ENCODE measurements around the gene MAPK10.

MAPK10 gene

DNA sequence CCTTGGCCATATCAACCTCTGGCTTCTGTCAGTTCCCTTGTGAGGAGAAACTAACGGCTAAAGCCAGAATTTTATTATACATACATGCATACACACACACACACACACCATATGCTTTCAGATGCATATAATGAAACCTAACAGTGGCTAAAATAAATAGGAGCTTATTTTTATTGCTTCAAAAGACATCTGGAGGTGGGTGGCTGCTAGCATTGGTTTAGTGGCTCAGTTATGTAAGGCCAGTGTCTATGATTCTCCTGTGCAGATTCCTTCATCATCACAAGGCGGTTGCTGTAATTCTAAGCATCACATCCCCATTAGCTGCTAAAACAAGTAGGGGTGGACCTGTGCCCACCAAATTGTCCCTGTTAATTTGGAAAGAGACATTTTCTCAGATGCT lies 110.8 kb downstream of the MAPK10 start:
- Histone ChIP-seq H3K4me1 (ENCODE audit: control insufficient read depth, insufficient read depth, low read length) (no peaks in the 10 kb centered on the region), H3K36me3 (ENCODE audit: control insufficient read depth in 2 of 2, insufficient read depth in 1 of 2, low read length in 2 of 2) (no peaks in the 10 kb centered on the region), H3K27ac (ENCODE audit: extremely low read depth, low read depth, low read length) (no peak overlapping the region), H3K4me3 (ENCODE audit: low read depth, low read length) (no peak overlapping the region), H3K9me3 (ENCODE audit: control insufficient read depth, insufficient read depth, low read depth, low read length) (no peaks in the 10 kb centered on the region)
- ChIA-PET CTCF (no interaction called here), POLR2A (no interaction called here)
- TF ChIP-seq ZBTB21 (tag by site-specific recombination; IDR thresholded peaks at IDR 0.05) (no peak), ZNF521 (tag by site-specific recombination; IDR thresholded peaks at IDR 0.05) (no peak), ZNF777 (tag by site-specific recombination; IDR thresholded peaks at IDR 0.05; ENCODE audit: borderline replicate concordance) (no peak), SETDB1 (IDR thresholded peaks at IDR 0.05; ENCODE audit: insufficient read length, low read length) (no peak)

DNA sequence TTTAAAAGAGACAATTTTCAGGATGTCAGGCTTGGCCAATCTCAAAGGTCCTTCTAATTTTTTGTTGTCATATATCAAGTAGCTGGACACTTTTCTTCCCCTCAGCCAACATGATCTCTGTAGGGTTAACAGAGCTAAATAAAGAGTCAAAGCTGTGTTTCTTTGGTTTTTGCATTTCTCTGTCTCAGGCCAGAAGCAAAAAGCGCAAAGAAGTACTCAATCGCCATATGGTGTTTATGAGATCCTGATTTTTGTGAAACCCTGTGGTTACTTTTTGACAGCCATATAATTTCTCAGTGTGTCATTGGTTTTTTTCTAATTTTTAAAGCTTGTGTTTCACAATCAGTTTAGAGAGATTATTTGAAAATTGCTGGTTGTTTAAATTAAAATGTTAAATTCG lies 111.9 kb downstream of the MAPK10 start:
- CTCF ChIA-PET, result no interaction called here
- POLR2A ChIA-PET, result no interaction called here
- no peaks in the 10 kb centered on the region for H3K36me3 ChIP-seq (ENCODE audit: control insufficient read depth in 2 of 2, insufficient read depth in 1 of 2, low read length in 2 of 2)
- TF ChIP-seq ZNF48 (tag by site-specific recombination; IDR thresholded peaks at IDR 0.05) (no peak), ZNF133 (tag by site-specific recombination; IDR thresholded peaks at IDR 0.05) (no peak), ZNF302 (tag by site-specific recombination; IDR thresholded peaks at IDR 0.05; ENCODE audit: low read depth) (no peak), ZNF24 (tag by site-specific recombination; IDR thresholded peaks at IDR 0.05) (no peak)
- TF ChIP-seq, protein P1, sequence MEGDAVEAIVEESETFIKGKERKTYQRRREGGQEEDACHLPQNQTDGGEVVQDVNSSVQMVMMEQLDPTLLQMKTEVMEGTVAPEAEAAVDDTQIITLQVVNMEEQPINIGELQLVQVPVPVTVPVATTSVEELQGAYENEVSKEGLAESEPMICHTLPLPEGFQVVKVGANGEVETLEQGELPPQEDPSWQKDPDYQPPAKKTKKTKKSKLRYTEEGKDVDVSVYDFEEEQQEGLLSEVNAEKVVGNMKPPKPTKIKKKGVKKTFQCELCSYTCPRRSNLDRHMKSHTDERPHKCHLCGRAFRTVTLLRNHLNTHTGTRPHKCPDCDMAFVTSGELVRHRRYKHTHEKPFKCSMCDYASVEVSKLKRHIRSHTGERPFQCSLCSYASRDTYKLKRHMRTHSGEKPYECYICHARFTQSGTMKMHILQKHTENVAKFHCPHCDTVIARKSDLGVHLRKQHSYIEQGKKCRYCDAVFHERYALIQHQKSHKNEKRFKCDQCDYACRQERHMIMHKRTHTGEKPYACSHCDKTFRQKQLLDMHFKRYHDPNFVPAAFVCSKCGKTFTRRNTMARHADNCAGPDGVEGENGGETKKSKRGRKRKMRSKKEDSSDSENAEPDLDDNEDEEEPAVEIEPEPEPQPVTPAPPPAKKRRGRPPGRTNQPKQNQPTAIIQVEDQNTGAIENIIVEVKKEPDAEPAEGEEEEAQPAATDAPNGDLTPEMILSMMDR (tag by site-specific recombination; IDR thresholded peaks at IDR 0.05), result no peak
- TF ChIP-seq, protein P2, sequence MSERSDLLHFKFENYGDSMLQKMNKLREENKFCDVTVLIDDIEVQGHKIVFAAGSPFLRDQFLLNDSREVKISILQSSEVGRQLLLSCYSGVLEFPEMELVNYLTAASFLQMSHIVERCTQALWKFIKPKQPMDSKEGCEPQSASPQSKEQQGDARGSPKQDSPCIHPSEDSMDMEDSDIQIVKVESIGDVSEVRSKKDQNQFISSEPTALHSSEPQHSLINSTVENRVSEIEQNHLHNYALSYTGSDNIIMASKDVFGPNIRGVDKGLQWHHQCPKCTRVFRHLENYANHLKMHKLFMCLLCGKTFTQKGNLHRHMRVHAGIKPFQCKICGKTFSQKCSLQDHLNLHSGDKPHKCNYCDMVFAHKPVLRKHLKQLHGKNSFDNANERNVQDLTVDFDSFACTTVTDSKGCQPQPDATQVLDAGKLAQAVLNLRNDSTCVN (tag by site-specific recombination; optimal IDR thresholded peaks at IDR 0.05), result no peak
- TF ChIP-seq, protein P3, sequence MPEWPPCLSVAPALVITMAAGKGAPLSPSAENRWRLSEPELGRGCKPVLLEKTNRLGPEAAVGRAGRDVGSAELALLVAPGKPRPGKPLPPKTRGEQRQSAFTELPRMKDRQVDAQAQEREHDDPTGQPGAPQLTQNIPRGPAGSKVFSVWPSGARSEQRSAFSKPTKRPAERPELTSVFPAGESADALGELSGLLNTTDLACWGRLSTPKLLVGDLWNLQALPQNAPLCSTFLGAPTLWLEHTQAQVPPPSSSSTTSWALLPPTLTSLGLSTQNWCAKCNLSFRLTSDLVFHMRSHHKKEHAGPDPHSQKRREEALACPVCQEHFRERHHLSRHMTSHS (tag by site-specific recombination; IDR thresholded peaks at IDR 0.05), result no peak
- TF ChIP-seq, protein P4, sequence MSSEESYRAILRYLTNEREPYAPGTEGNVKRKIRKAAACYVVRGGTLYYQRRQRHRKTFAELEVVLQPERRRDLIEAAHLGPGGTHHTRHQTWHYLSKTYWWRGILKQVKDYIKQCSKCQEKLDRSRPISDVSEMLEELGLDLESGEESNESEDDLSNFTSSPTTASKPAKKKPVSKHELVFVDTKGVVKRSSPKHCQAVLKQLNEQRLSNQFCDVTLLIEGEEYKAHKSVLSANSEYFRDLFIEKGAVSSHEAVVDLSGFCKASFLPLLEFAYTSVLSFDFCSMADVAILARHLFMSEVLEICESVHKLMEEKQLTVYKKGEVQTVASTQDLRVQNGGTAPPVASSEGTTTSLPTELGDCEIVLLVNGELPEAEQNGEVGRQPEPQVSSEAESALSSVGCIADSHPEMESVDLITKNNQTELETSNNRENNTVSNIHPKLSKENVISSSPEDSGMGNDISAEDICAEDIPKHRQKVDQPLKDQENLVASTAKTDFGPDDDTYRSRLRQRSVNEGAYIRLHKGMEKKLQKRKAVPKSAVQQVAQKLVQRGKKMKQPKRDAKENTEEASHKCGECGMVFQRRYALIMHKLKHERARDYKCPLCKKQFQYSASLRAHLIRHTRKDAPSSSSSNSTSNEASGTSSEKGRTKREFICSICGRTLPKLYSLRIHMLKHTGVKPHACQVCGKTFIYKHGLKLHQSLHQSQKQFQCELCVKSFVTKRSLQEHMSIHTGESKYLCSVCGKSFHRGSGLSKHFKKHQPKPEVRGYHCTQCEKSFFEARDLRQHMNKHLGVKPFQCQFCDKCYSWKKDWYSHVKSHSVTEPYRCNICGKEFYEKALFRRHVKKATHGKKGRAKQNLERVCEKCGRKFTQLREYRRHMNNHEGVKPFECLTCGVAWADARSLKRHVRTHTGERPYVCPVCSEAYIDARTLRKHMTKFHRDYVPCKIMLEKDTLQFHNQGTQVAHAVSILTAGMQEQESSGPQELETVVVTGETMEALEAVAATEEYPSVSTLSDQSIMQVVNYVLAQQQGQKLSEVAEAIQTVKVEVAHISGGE (tag by site-specific recombination; conservative IDR thresholded peaks at IDR 0.05; ENCODE audit: low read depth), result no peak
- no peak overlapping the region for H3K27ac ChIP-seq (ENCODE audit: extremely low read depth, low read depth, low read length)
- no peak overlapping the region for H3K4me3 ChIP-seq (ENCODE audit: low read depth, low read length)
- no peaks in the 10 kb centered on the region for H3K9me3 ChIP-seq (ENCODE audit: control insufficient read depth, insufficient read depth, low read depth, low read length)
- H3K4me1 ChIP-seq (ENCODE audit: control insufficient read depth, insufficient read depth, low read length), result no peaks in the 10 kb centered on the region

DNA sequence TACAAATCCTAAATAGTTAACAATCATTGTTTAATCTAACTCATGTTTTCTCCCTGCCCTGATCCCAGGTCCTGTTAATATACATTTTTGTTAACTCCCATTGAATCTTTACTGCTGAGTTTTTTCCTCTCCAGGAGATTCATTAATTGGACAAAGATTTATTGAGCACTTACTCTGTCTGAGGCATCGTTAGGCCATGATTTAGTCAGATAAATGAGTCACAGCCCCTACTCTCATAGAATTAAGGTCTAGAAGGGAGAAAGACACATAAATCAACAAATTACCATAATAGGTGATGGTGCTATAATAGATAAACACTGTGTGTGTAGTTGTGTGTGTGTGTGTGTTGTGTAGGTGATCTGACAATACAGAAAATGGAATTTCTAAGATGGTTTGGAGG lies 112.5 kb downstream of the MAPK10 start:
- H3K36me3 ChIP-seq (ENCODE audit: control insufficient read depth in 2 of 2, insufficient read depth in 1 of 2, low read length in 2 of 2), result no peaks in the 10 kb centered on the region
- no peak overlapping the region for H3K27ac ChIP-seq (ENCODE audit: extremely low read depth, low read depth, low read length)
- CTCF ChIA-PET, result no interaction called here
- H3K4me1 ChIP-seq (ENCODE audit: control insufficient read depth, insufficient read depth, low read length), result no peaks in the 10 kb centered on the region
- no peaks in the 10 kb centered on the region for H3K9me3 ChIP-seq (ENCODE audit: control insufficient read depth, insufficient read depth, low read depth, low read length)
- POLR2A ChIA-PET, result no interaction called here
- no peak overlapping the region for H3K4me3 ChIP-seq (ENCODE audit: low read depth, low read length)
- TF ChIP-seq YY2 (tag by site-specific recombination; IDR thresholded peaks at IDR 0.05) (no peak), ZNF626 (tag by site-specific recombination; IDR thresholded peaks at IDR 0.05) (no peak), ZNF555 (tag by site-specific recombination; conservative IDR thresholded peaks at IDR 0.05) (no peak), ZFP69B (tag by site-specific recombination; IDR thresholded peaks at IDR 0.05) (no peak), ZEB2 (tag by site-specific recombination; IDR thresholded peaks at IDR 0.05) (no peak), ZNF664 (tag by site-specific recombination; IDR thresholded peaks at IDR 0.05) (no peak), ZNF19 (tag by site-specific recombination; IDR thresholded peaks at IDR 0.05; ENCODE audit: low read depth) (no peak), ZFHX2 (tag by site-specific recombination; conservative IDR thresholded peaks at IDR 0.05) (no peak), ZNF239 (tag by site-specific recombination; IDR thresholded peaks at IDR 0.05) (no peak), ZNF214 (tag by site-specific recombination; IDR thresholded peaks at IDR 0.05; ENCODE audit: borderline replicate concordance) (no peak), ZNF521 (tag by site-specific recombination; IDR thresholded peaks at IDR 0.05) (no peak), PRDM1 (tag by site-specific recombination; IDR thresholded peaks at IDR 0.05) (no peak)
- TF ChIP-seq, protein P5, sequence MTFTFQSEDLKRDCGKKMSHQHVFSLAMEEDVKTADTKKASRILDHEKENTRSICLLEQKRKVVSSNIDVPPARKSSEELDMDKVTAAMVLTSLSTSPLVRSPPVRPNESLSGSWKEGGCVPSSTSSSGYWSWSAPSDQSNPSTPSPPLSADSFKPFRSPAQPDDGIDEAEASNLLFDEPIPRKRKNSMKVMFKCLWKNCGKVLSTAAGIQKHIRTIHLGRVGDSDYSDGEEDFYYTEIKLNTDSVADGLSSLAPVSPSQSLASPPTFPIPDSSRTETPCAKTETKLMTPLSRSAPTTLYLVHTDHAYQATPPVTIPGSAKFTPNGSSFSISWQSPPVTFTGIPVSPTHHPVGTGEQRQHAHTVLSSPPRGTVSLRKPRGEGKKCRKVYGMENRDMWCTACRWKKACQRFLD (tag by site-specific recombination; IDR thresholded peaks at IDR 0.05), result no peak

All from HEK293 (cell line).